GM12878 (cell line): Measurements from ENCODE around the gene LPIN1.

Experiments
- BCL11A ChIP-seq: IDR thresholded peaks from 2 replicates; pipeline ENCODE4 v1.6.1; 2011; ENCODE audit warnings: low read depth, low read length
- CBX5 ChIP-seq: sonication (generic); IDR thresholded peaks from 2 replicates; pipeline ENCODE4 v1.6.1; 2016; ENCODE audit warnings: low read depth, moderate library complexity, mild to moderate bottlenecking, inconsistent platforms
- CEBPB ChIP-seq, 2 experiments: fragments of 150-350 bp in 1 of 2; IDR thresholded peaks; 2 replicates each; pipeline ENCODE4 v1.6.1; 2012 to 2014; ENCODE audit warnings: low read depth in 2 of 2, low read length in 2 of 2, borderline replicate concordance in 1 of 2, inconsistent platforms in 1 of 2
- EGR1 ChIP-seq, 2 experiments: IDR thresholded peaks; 1 replicate in 1 of 2; 2 replicates in 1 of 2; pipeline ENCODE4 v1.6.1; 2011 to 2012; ENCODE audit warnings: low read depth in 2 of 2, low read length in 2 of 2, borderline replicate concordance in 1 of 2, mild to moderate bottlenecking in 1 of 2, moderate library complexity in 1 of 2
- EP300 ChIP-seq, 2 experiments: fragments of 150-350 bp in 1 of 2; IDR thresholded peaks; 2 replicates each; pipeline ENCODE4 v1.6.1; 2011 to 2012; ENCODE audit warnings: low read depth in 2 of 2, low read length in 2 of 2, borderline replicate concordance in 1 of 2, improper control_type of control experiment in 1 of 2, inconsistent platforms in 1 of 2; ENCODE audit not compliant: control insufficient read depth in 1 of 2
- FOXM1 ChIP-seq: IDR thresholded peaks from 2 replicates; pipeline ENCODE4 v1.6.1; 2012; ENCODE audit warnings: low read depth, mild to moderate bottlenecking, inconsistent platforms, low read length, moderate library complexity
- NFXL1 ChIP-seq: fragments of 450-650 bp; IDR thresholded peaks from 2 replicates; pipeline ENCODE4 v1.6.1; 2017; ENCODE audit warnings: antibody characterized with exemption, mild to moderate bottlenecking, borderline replicate concordance
- NR2C2 ChIP-seq: IDR thresholded peaks from 2 replicates; pipeline ENCODE4 v1.6.1; 2011; ENCODE audit warnings: borderline replicate concordance, low read depth; ENCODE audit not compliant: control insufficient read depth, insufficient read length
- POLR2A ChIP-seq: IDR thresholded peaks from 2 replicates; pipeline ENCODE4 v1.6.1; 2011; ENCODE audit warnings: low read depth, mild to moderate bottlenecking, low read length
- POLR2AphosphoS5 ChIP-seq: IDR thresholded peaks from 2 replicates; pipeline ENCODE4 v1.6.1; 2011; ENCODE audit warnings: mild to moderate bottlenecking, low read length, inconsistent platforms
- RCOR1 ChIP-seq: conservative IDR thresholded peaks from 2 replicates; pipeline ENCODE4 v1.6.1; 2012; ENCODE audit warnings: low read depth, low read length, improper control_type of control experiment
- REST ChIP-seq: IDR thresholded peaks from 2 replicates; pipeline ENCODE4 v1.6.1; 2012; ENCODE audit warnings: mild to moderate bottlenecking, low read depth, low read length
- USF2 ChIP-seq: IDR thresholded peaks from 2 replicates; pipeline ENCODE4 v1.6.1; 2011; ENCODE audit warnings: low read depth, low read length, improper control_type of control experiment, borderline replicate concordance
- ZBTB33 ChIP-seq: fragments of 450-650 bp; IDR thresholded peaks from 2 replicates; pipeline ENCODE4 v1.6.1; 2017; ENCODE audit warnings: mild to moderate bottlenecking

- no peak for TF ChIP-seq FOXM1
- no peak for TF ChIP-seq POLR2A
- TF ChIP-seq EP300 (IDR thresholded peaks at IDR 0.05; ENCODE audit: borderline replicate concordance in 1 of 2, control insufficient read depth in 1 of 2, low read depth in 2 of 2, low read length in 2 of 2): no peak
- no peak for TF ChIP-seq CBX5
- no peak for TF ChIP-seq USF2
- no peak for TF ChIP-seq RCOR1
- TF ChIP-seq REST: no peak
- TF ChIP-seq ZBTB33: no peak
- TF ChIP-seq NR2C2: no peak
- no peak for TF ChIP-seq EGR1 (IDR thresholded peaks at IDR 0.05; ENCODE audit: borderline replicate concordance in 1 of 2, low read depth in 2 of 2, low read length in 2 of 2)
- no peak for TF ChIP-seq CEBPB (IDR thresholded peaks at IDR 0.05; ENCODE audit: borderline replicate concordance in 1 of 2, low read depth in 2 of 2, low read length in 2 of 2)
- no peak for TF ChIP-seq BCL11A
- no peak for TF ChIP-seq POLR2AphosphoS5
- no peak for TF ChIP-seq NFXL1
These were observed 64.0 kb downstream of the LPIN1 start for GRCh38 chr2:11810237-11810977.
